IPS-20b (cell line): ENCODE results near the gene RFXANK.

ENCODE experiments used
- H3K27ac ChIP-seq: one replicate; pipeline ENCODE4 v1.5.1; 2013; ENCODE audit warnings: low read length
- H3K27me3 ChIP-seq: 2 replicates; pipeline ENCODE4 v1.6.1; 2013; ENCODE audit warnings: mild to moderate bottlenecking, low read length, inconsistent platforms; ENCODE audit not compliant: insufficient read depth
- H3K36me3 ChIP-seq: 2 replicates; pipeline ENCODE4 v1.6.1; 2013; ENCODE audit warnings: low read depth, mild to moderate bottlenecking, inconsistent platforms, low read length, moderate library complexity; ENCODE audit not compliant: insufficient read depth
- H3K4me1 ChIP-seq: 2 replicates; pipeline ENCODE4 v1.6.1; 2013; ENCODE audit warnings: mild to moderate bottlenecking, control low read depth, inconsistent platforms, low read length, moderate library complexity; ENCODE audit not compliant: insufficient read depth
- H3K4me3 ChIP-seq: 2 replicates; pipeline ENCODE4 v1.5.1; 2013; ENCODE audit warnings: mild to moderate bottlenecking, low read length, inconsistent platforms
- H3K9ac ChIP-seq: 2 replicates; pipeline ENCODE4 v1.6.1; 2013; ENCODE audit warnings: low read depth, mild to moderate bottlenecking, inconsistent platforms, low read length, moderate library complexity
- H3K9me3 ChIP-seq: 2 replicates; pipeline ENCODE4 v1.6.1; 2013; ENCODE audit warnings: mild to moderate bottlenecking, low read depth, low read length, inconsistent platforms; ENCODE audit not compliant: insufficient read depth

Gene RFXANK

GRCh38 chr19:19239675-19240074 is 47.6 kb downstream of the RFXANK start:
- peaks cover 9% of the 10 kb centered on the region for H3K9me3 ChIP-seq
- no peaks in the 10 kb centered on the region for H3K4me1 ChIP-seq
- no peaks in the 10 kb centered on the region for H3K36me3 ChIP-seq
- H3K4me3 ChIP-seq, result no peak overlapping the region
- H3K9ac ChIP-seq, result no peak overlapping the region
- no peak overlapping the region for H3K27ac ChIP-seq
- H3K27me3 ChIP-seq, result no peaks in the 10 kb centered on the region; the same call in 1 of the 2 replicates

DNA sequence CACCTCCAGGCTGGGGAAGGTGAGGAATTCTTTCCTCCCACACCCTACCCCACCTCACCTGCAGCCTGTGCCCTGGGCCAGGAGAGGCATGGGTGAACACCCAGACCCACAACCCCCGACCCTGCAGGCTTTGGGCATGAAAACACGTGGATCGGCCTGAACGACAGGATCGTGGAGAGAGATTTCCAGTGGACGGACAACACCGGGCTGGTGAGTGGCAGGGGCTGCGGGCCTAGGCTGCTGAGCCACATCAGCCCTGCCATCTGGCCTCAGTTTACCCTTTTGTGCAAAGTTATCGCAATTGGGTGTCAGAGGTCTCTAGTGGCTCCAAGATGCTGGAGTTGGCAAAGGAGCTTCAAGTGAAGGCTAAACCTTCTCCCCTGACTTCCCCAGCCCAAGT is 48.4 kb downstream of the RFXANK start:
- Histone ChIP-seq H3K27ac (no peak overlapping the region), H3K9ac (no peak overlapping the region), H3K4me3 (no peak overlapping the region), H3K36me3 (no peaks in the 10 kb centered on the region), H3K27me3 (no peaks in the 10 kb centered on the region; the same call in 1 of the 2 replicates), H3K9me3 (peaks cover 5% of the 10 kb centered on the region; the same call in 1 of the 2 replicates), H3K4me1 (no peaks in the 10 kb centered on the region)

- H3K36me3 ChIP-seq, result no peaks in the 10 kb centered on the region
- no peaks in the 10 kb centered on the region for H3K4me1 ChIP-seq
- no peak overlapping the region for H3K27ac ChIP-seq
- no peak overlapping the region for H3K9ac ChIP-seq
- no peaks in the 10 kb centered on the region for H3K9me3 ChIP-seq
- H3K4me3 ChIP-seq, result no peak overlapping the region
- peaks cover 48% of the 10 kb centered on the region for H3K27me3 ChIP-seq
Observed at GRCh38 chr19:19250196-19250801, 58.2 kb downstream of the RFXANK start.
